Spinal cord (tissue), 10 donors: ENCODE measurements around the gene CCDC187. TPM values are rescaled to one million over a fixed set of nuclear protein-coding genes. Genes with fewer than 3 reads are reported as not detected.

Experiments
- DNase-seq, 6 donors: peaks; one replicate each; pipeline versions ENCODE4 v3.0.0 to v3.0.0-alpha.2; 2013 to 2015; ENCODE audit warnings: low spot score in 6 of 6, low read depth in 4 of 6
- H3K27ac ChIP-seq: one replicate; pipeline ENCODE4 v1.5.1; 2013; ENCODE audit warnings: low read depth, low read length, control low read depth
- H3K27me3 ChIP-seq: one replicate; pipeline ENCODE4 v1.6.1; 2013; ENCODE audit warnings: low read length; ENCODE audit not compliant: control insufficient read depth, insufficient read depth
- H3K36me3 ChIP-seq: one replicate; pipeline ENCODE4 v1.6.1; 2013; ENCODE audit warnings: low read length; ENCODE audit not compliant: control insufficient read depth, insufficient read depth
- H3K4me1 ChIP-seq: one replicate; pipeline ENCODE4 v1.6.1; 2013; ENCODE audit warnings: low read length; ENCODE audit not compliant: control insufficient read depth, insufficient read depth
- H3K4me3 ChIP-seq: one replicate; pipeline ENCODE4 v1.5.1; 2013; ENCODE audit warnings: low read depth, low read length, control low read depth
- H3K9me3 ChIP-seq: one replicate; pipeline ENCODE4 v1.6.1; 2013; ENCODE audit warnings: low read length; ENCODE audit not compliant: control insufficient read depth, insufficient read depth
- WGBS: methylation state at CpG from one replicate; pipeline ENCODE4 v1.1.5; 2013; ENCODE audit warnings: missing lambda C conversion rate; ENCODE audit not compliant: insufficient coverage; 5-methylcytosine and 5-hydroxymethylcytosine counted together
- polyA plus RNA-seq, 2 donors: library from polyadenylated mRNA; unstranded; fragments of 120-200 nt; gene quantifications; one replicate each; pipeline ENCODE4 v1.2.1, GENCODE V29; 2013; ENCODE audit not compliant: insufficient read length in 2 of 2
- total RNA-seq, 2 donors: library from RNA; depleted of rRNA in 1 of 2; stranded (reverse); fragments of 120-200 nt in 1 of 2; fragments of >200 nt in 1 of 2; gene quantifications; one replicate each; pipeline versions ENCODE4 v1.2.3 to v1.2.4, GENCODE V29; 2013 to 2014
- donor health status: healthy.

CCDC187 gene
- total and polyA plus RNA-seq, 4 donors: 0.05 to 0.33 (median 0.15) TPM

DNA sequence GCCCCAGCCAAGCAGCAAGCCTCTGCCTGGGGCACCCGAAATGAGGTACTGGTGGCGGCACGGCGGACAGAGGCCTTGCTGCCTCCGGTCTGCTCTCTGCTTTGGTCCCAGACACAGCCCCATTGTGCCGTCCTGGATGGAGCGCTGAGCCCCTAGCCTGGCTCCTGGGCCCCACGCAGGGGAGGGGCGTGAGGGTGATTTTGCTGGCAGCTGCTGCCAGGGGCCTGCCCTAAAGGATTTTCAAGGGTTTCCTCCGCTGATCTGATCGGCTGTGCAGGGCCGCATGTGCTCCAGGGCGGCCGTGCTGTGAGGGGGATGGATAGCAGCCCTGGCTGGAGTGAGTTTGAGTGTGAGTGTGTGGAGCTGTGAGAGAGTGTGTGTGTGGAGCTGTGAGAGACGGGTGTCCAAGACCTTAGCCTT lies 24.7 kb upstream of the CCDC187 start:
- H3K27me3 ChIP-seq: no peaks in the 10 kb centered on the region
- H3K4me3 ChIP-seq: peak overlapping the region; percentile 63
- H3K36me3 ChIP-seq: peaks cover 55% of the 10 kb centered on the region
- peaks cover 79% of the 10 kb centered on the region for H3K4me1 ChIP-seq
- 3% methylated on average over 15 of the region's 15 CpGs for WGBS
- peak in 2 of 6 donors; percentile 76 to 85 for DNase-seq
- no peaks in the 10 kb centered on the region for H3K9me3 ChIP-seq
- peak overlapping the region; percentile 87 for H3K27ac ChIP-seq

GRCh38 chr9:136328011-136328621 lies 24.2 kb upstream of the CCDC187 start:
- peaks cover 84% of the 10 kb centered on the region for H3K4me1 ChIP-seq
- H3K27ac ChIP-seq: peak overlapping the region; percentile 87
- peaks cover 50% of the 10 kb centered on the region for H3K36me3 ChIP-seq
- no peaks in the 10 kb centered on the region for H3K27me3 ChIP-seq
- WGBS: 10% methylated on average over 13 of the region's 13 CpGs
- peak in 1 of 6 donors; percentile 19 for DNase-seq
- peak overlapping the region; percentile 63 for H3K4me3 ChIP-seq
- H3K9me3 ChIP-seq: no peaks in the 10 kb centered on the region

DNA sequence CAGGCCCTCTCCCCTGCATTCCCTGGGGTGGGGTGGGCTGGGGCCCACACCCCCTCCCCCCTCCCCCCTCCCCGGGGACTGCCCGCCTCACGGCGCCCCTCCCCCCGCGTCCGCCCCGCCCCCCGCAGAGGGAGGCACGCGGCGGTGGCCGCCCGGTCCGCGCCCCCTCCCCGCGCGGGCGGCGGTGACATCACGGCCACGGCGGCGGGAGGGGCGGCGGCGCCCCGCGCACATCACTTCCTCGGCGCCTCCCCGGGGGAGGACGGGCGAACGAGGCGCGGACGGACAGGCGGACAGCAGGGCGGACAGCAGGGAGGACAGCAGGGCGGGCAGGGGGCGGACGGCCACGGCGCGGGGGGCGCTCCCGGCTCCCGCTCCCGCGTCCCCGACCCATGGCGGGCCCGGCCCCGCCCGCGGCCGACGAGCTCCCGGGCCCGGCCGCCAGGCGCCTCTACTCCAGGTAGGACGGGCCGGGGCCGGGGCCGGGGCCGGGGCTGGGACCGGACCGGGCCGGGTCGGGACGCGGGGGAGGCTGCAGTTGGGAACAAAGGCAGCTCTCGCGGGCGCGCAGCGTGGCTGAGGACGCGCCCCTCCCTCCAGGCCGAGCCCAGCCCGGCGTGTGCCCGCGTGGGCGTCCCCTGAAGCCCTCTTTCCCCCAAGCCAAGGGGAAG lies 23.5 kb upstream of the CCDC187 start, which contains the start of gene GPSM1:
Gene GPSM1, plus strand, starts transcription at position 236 of the 671 bp plus-strand sequence. Its CDS starts 157 bp downstream, at position 393.
- H3K4me1 ChIP-seq: peaks cover 82% of the 10 kb centered on the region
- H3K9me3 ChIP-seq: no peaks in the 10 kb centered on the region

DNA sequence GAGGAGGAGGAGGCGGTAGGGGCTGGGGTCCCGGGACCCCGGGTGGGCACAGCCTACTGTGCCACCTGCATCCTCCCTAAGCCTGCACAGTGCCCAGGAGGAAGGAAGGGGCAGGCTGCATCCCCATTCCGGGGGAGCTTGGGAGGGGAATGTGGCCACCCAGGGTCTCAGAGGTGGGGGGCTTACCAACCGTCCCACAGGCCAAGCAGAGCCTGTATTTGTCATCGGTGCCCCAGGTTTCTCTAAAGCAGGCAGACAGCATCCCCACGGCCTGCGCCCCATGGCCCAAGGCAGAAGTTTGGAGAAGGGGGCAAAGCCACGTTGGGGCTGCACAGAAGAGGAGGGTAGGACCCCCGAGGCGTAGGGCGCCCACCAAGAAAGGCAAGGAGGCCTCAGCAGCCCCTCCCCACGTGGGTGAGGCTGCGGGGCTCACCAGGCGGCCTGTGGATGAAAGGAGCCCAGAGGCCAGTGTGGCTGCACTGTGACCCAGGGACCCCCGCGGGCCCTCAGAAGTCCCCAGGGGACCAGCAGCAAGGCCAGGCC lies 22.9 kb upstream of the CCDC187 start:
- Histone ChIP-seq H3K36me3 (peaks cover 37% of the 10 kb centered on the region), H3K27me3 (no peaks in the 10 kb centered on the region), H3K27ac (peak overlapping the region; percentile 84), H3K9me3 (no peaks in the 10 kb centered on the region), H3K4me3 (peak overlapping the region; percentile 31), H3K4me1 (peaks cover 82% of the 10 kb centered on the region)
- DNase-seq: no peak
- WGBS: 40% methylated on average over 11 of the region's 17 CpGs

More for the DNA sequence above, 23.5 kb upstream of the CCDC187 start, which contains the start of gene GPSM1:
- Histone ChIP-seq H3K27ac (peak within 1 kb of the TSS; percentile 87), H3K27me3 (no peaks in the 10 kb centered on the region), H3K36me3 (peaks cover 43% of the 10 kb centered on the region), H3K4me3 (peak within 1 kb of the TSS; percentile 63)
- DNase-seq: peak in 2 of 6 donors; percentile 80 to 85
- under 1% methylated on average over 72 of the region's 88 CpGs for WGBS

- DNase-seq: peak in 2 of 6 donors; percentile 42 to 80
- WGBS: 43% methylated on average over 24 of the region's 28 CpGs
- Histone ChIP-seq H3K36me3 (peaks cover 31% of the 10 kb centered on the region), H3K27ac (peak overlapping the region; percentile 84), H3K9me3 (no peaks in the 10 kb centered on the region), H3K4me3 (peak overlapping the region; percentile 31), H3K27me3 (no peaks in the 10 kb centered on the region), H3K4me1 (peaks cover 77% of the 10 kb centered on the region)
Observed at GRCh38 chr9:136326061-136326760, 22.3 kb upstream of the CCDC187 start.

DNA sequence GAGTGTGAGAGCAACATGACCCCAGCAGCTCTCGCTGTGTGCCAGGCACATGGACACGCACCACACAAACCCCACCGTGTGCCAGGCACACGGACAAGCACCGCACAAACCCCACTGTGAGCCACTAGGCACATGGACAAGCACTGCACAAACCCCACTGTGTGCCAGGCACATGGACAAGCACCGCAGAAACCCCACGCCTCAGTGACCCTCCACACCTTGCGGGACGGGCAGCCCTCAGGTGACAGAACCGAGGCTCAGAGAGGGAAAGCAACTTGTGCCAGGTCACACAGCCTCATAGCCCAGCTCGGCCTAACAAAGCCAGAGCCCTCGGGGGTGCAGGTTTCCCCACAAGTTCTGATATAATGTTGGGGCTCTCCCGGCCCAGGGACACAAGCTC lies 21.5 kb upstream of the CCDC187 start:
- peak overlapping the region; percentile 84 for H3K27ac ChIP-seq

DNA sequence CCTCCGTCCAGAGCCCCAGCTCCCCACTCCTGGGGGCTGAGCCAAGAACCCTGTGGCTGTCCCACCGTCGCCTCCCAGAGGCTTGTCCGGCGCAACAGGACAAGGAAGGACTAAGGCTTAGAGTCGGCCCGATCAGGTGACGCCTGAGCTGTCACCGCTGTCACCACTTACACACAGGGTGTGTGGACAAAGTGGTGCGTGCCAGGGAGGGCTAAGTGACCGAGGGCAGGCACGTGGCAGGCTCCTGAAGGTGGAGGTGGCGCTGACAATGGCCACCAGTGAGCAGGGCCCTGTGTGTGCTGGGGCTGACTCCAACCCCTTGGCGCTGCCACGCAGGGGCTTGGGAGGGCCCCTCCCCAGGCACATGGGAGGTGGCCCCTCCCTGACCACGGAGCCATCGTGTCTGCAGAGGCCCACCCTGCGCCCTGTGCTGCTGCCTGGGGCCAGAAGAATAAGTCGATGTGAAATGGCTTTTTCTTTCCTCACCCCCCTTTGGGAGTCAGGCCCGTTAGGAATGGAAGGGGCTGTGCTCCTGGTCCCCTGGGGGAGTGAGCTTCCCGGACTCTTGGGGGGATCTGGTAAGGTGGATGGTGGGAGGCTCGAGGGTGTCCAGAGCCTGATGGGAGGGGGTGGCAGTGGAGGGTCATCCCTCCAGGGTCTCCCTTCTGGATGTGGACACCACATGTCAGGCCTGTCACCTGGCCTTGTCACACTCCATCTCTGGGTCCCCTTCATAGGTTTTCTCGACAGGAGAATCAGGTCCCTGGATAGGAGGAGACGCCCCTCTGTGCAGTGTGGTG lies 20.8 kb upstream of the CCDC187 start:
- Histone ChIP-seq H3K27me3 (no peaks in the 10 kb centered on the region), H3K4me3 (no peak overlapping the region), H3K27ac (peak overlapping the region; percentile 16), H3K36me3 (peaks cover 16% of the 10 kb centered on the region), H3K9me3 (no peaks in the 10 kb centered on the region), H3K4me1 (peaks cover 62% of the 10 kb centered on the region)
- no peak for DNase-seq
- WGBS: 60% methylated on average over 21 of the region's 24 CpGs

More for the DNA sequence above, 21.5 kb upstream of the CCDC187 start:
- DNase-seq: no peak
- peaks cover 23% of the 10 kb centered on the region for H3K36me3 ChIP-seq
- 92% methylated on average over 13 of the region's 13 CpGs for WGBS
- no peaks in the 10 kb centered on the region for H3K9me3 ChIP-seq
- H3K27me3 ChIP-seq: no peaks in the 10 kb centered on the region
- peaks cover 69% of the 10 kb centered on the region for H3K4me1 ChIP-seq
- H3K4me3 ChIP-seq: no peak overlapping the region

DNA sequence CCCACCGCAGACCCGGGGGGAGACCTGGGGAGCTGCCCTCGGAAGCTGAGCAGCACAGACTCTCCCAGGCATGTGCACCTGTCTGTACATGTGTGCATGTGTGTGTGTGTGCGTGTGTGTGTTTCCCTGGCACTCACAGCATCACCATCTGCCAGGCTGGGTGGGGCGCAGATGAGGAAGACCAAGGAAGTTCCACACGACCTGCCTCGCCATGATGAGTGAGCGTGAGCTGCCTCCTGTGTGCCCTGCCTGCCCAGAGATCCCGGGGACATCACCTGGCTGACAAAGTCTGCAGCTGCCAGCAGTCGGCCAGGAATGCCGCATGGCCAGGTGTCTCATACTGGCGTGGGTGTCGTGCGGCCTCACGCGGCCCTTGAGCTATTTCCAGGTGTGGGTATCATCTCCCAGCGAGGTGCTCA lies 19.5 kb upstream of the CCDC187 start:
- no peaks in the 10 kb centered on the region for H3K9me3 ChIP-seq
- H3K4me1 ChIP-seq: peaks cover 49% of the 10 kb centered on the region
- peaks cover 4% of the 10 kb centered on the region for H3K36me3 ChIP-seq
- DNase-seq: no peak
- 89% methylated on average over 17 of the region's 17 CpGs for WGBS
- H3K27me3 ChIP-seq: no peaks in the 10 kb centered on the region
- H3K4me3 ChIP-seq: no peak overlapping the region
- no peak overlapping the region for H3K27ac ChIP-seq
